AG08396 (cell line): ENCODE results near the gene PLCH1.

Experiments used
- DNase-seq: peaks from one replicate; pipeline ENCODE4 v3.0.0; 2012; ENCODE audit warnings: low spot score, mixed read lengths

PLCH1 gene

GRCh38 chr3:155334914-155335723 is 409.8 kb downstream of the PLCH1 start:
- DNase-seq: no peak

GRCh38 chr3:155334215-155334913 is 410.5 kb downstream of the PLCH1 start:
- DNase-seq: no peak

GRCh38 chr3:155332716-155333115 is 412.2 kb downstream of the PLCH1 start:
- no peak for DNase-seq

GRCh38 chr3:155331078-155331477 is 413.8 kb downstream of the PLCH1 start:
- DNase-seq: no peak

- DNase-seq: no peak
Measured at GRCh38 chr3:155330370-155330769, 414.5 kb downstream of the PLCH1 start.

- DNase-seq: no peak
Measured at GRCh38 chr3:155329513-155330048, 415.3 kb downstream of the PLCH1 start.

GRCh38 chr3:155327871-155328270 is 417.0 kb downstream of the PLCH1 start:
- no peak for DNase-seq

GRCh38 chr3:155327430-155327829 is 417.4 kb downstream of the PLCH1 start:
- no peak for DNase-seq

GRCh38 chr3:155326901-155327300 is 418.0 kb downstream of the PLCH1 start:
- no peak for DNase-seq

- DNase-seq: no peak
Measured at GRCh38 chr3:155326244-155326643, 418.6 kb downstream of the PLCH1 start.
